ENCODE results near the gene GLI1. TPM values are rescaled to one million over a fixed set of nuclear protein-coding genes. Genes with fewer than 3 reads are reported as not detected.

Gene GLI1
- total RNA-seq, 1 donor from 2014 or later, result 5.8 TPM

DNA sequence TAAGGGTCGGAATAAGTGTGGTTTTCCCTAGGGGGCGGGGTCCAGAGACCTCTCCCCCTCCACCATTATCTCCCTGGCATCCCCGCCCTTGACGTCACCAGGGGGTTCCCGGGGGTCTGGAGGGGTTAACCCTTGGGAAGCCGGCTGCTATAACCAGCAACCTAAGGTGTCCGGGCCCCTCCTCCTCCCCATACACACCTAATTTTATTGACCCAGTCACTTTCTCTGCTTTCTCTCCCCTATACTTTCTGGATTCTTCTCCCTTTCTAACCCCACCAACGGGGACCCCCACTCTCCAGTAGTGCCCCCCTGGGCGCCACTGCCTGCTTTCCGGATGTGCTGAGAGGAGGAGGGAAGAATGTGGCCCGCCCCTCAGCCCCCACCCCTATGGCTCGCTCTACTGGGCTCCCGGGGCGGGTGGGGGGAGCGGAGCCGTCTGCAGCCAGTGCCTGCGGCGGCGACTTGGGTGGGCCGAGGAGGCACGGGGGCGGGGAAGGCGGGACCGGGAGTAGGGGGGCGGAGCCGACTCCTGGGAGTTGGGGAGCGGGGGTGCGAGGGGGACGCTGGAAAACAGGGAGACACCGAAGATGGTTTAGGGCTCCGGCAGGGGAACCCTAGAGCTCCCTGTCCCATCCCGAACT is 1.8 kb downstream of the GLI1 start:
- Histone ChIP-seq H3K4me3 (ENCODE audit: insufficient read depth, low read depth, low read length) (peak overlapping the region; percentile 82), H3K79me2 (ENCODE audit: insufficient read depth, low read length) (no peaks in the 10 kb centered on the region), H3K4me1 (ENCODE audit: insufficient read depth, low read length) (peaks cover 24% of the 10 kb centered on the region), H4K20me1 (ENCODE audit: insufficient read depth, low read length) (no peaks in the 10 kb centered on the region), H3K9ac (ENCODE audit: low read length) (peak overlapping the region; percentile 79), H3K9me3 (ENCODE audit: insufficient read depth, low read depth, low read length) (no peaks in the 10 kb centered on the region), H3K27me3 (ENCODE audit: insufficient read depth, low read length) (no peaks in the 10 kb centered on the region), H3K27ac (ENCODE audit: low read depth, low read length) (peak overlapping the region; percentile 10), H3K36me3 (ENCODE audit: insufficient read depth, low read length) (no peaks in the 10 kb centered on the region), H3K4me2 (ENCODE audit: low read length) (peak overlapping the region; percentile 99), H2AFZ (ENCODE audit: low read depth, low read length) (peak overlapping the region; percentile 85)
- Mint-ChIP-seq H3K27ac (ENCODE audit: unreplicated experiment) (peak overlapping the region; percentile 67), H3K27me3 (ENCODE audit: low read depth, unreplicated experiment) (peaks cover 28% of the 10 kb centered on the region), H3K36me3 (ENCODE audit: low read depth, unreplicated experiment) (peaks cover 13% of the 10 kb centered on the region), H3K4me1 (ENCODE audit: low read depth, unreplicated experiment) (peaks cover 22% of the 10 kb centered on the region), H3K9me3 (ENCODE audit: unreplicated experiment) (peaks cover 4% of the 10 kb centered on the region), H3K4me3 (ENCODE audit: unreplicated experiment) (peak overlapping the region; percentile 95)
- FAIRE-seq, result no peak
- peak; percentile 43 for DNase-seq (ENCODE audit: low read depth)
- TF ChIP-seq EZH2 (IDR thresholded peaks at IDR 0.05; ENCODE audit: insufficient read depth, low read length), result no peak
- TF ChIP-seq CTCF (IDR thresholded peaks at IDR 0.05; ENCODE audit: insufficient read depth, low read depth, low read length), result no peak

- DNase-seq (ENCODE audit: low read depth), result peak; percentile 21
- Mint-ChIP-seq H3K9me3 (ENCODE audit: unreplicated experiment) (peaks cover 4% of the 10 kb centered on the region), H3K27ac (ENCODE audit: unreplicated experiment) (peak overlapping the region; percentile 86), H3K4me3 (ENCODE audit: unreplicated experiment) (peak overlapping the region; percentile 95), H3K27me3 (ENCODE audit: low read depth, unreplicated experiment) (peaks cover 29% of the 10 kb centered on the region), H3K36me3 (ENCODE audit: low read depth, unreplicated experiment) (peaks cover 13% of the 10 kb centered on the region), H3K4me1 (ENCODE audit: low read depth, unreplicated experiment) (peaks cover 20% of the 10 kb centered on the region)
- H3K27ac ChIP-seq (ENCODE audit: low read depth, low read length), result peak overlapping the region; percentile 10
- H3K36me3 ChIP-seq (ENCODE audit: insufficient read depth, low read length), result no peaks in the 10 kb centered on the region
- no peak for FAIRE-seq
- H3K4me2 ChIP-seq (ENCODE audit: low read length), result peak overlapping the region; percentile 99
- H3K27me3 ChIP-seq (ENCODE audit: insufficient read depth, low read length), result no peaks in the 10 kb centered on the region
- H2AFZ ChIP-seq (ENCODE audit: low read depth, low read length), result peak overlapping the region; percentile 85
- no peak for TF ChIP-seq EZH2 (IDR thresholded peaks at IDR 0.05; ENCODE audit: insufficient read depth, low read length)
- no peak for TF ChIP-seq CTCF (IDR thresholded peaks at IDR 0.05; ENCODE audit: insufficient read depth, low read depth, low read length)
- H3K79me2 ChIP-seq (ENCODE audit: insufficient read depth, low read length), result no peaks in the 10 kb centered on the region
- H3K9ac ChIP-seq (ENCODE audit: low read length), result peak overlapping the region; percentile 79
- peak overlapping the region; percentile 82 for H3K4me3 ChIP-seq (ENCODE audit: insufficient read depth, low read depth, low read length)
- no peaks in the 10 kb centered on the region for H3K9me3 ChIP-seq (ENCODE audit: insufficient read depth, low read depth, low read length)
- peaks cover 24% of the 10 kb centered on the region for H3K4me1 ChIP-seq (ENCODE audit: insufficient read depth, low read length)
- H4K20me1 ChIP-seq (ENCODE audit: insufficient read depth, low read length), result no peaks in the 10 kb centered on the region
Measured at GRCh38 chr12:57461917-57462250, 2.3 kb downstream of the GLI1 start.

DNA sequence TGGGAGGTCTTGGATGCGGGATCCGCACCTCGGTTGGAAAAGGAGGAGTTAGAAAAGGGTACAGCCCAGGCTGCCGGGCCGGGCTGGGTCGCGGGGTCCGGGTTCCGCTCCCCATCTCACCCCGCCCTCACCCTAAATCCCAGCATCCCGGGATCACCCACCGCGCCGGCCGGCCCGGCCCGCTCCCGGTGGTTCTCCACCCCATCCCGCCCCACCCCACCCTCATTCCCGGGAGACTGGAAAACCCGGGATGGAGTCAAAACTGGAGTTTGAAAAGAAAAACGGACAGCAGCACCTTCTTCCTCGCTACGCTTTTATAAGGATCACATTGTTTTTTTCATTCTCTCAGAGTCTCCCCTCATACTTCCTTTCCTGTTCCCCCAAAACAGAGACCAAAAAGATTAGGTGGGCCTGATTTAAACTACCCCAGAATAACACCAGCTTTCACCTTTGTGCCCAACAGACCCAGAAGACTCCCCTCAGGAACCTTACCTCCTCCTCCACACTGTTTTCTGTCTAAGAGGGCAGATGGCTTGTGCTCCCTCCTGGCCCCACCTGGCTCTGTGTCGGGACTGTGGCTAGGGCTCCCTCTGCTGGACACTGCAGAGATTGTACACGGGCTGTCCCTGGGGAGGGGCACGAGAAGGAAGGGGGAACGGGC is 2.8 kb downstream of the GLI1 start:
- TF ChIP-seq CTCF (IDR thresholded peaks at IDR 0.05; ENCODE audit: insufficient read depth, low read depth, low read length), result peak; percentile 94
- TF ChIP-seq EZH2 (IDR thresholded peaks at IDR 0.05; ENCODE audit: insufficient read depth, low read length), result no peak
- Mint-ChIP-seq H3K27me3 (ENCODE audit: low read depth, unreplicated experiment) (peaks cover 34% of the 10 kb centered on the region), H3K9me3 (ENCODE audit: unreplicated experiment) (peaks cover 4% of the 10 kb centered on the region), H3K4me1 (ENCODE audit: low read depth, unreplicated experiment) (peaks cover 20% of the 10 kb centered on the region), H3K27ac (ENCODE audit: unreplicated experiment) (peak overlapping the region; percentile 94), H3K4me3 (ENCODE audit: unreplicated experiment) (peak overlapping the region; percentile 95), H3K36me3 (ENCODE audit: low read depth, unreplicated experiment) (peaks cover 13% of the 10 kb centered on the region)
- H3K9ac ChIP-seq (ENCODE audit: low read length), result peak overlapping the region; percentile 79
- peak overlapping the region; percentile 99 for H3K4me2 ChIP-seq (ENCODE audit: low read length)
- H3K4me3 ChIP-seq (ENCODE audit: insufficient read depth, low read depth, low read length), result peak overlapping the region; percentile 82
- DNase-seq (ENCODE audit: low read depth) (peak; percentile 82), FAIRE-seq (no peak)
- H3K27ac ChIP-seq (ENCODE audit: low read depth, low read length), result peak overlapping the region; percentile 21
- no peaks in the 10 kb centered on the region for H3K9me3 ChIP-seq (ENCODE audit: insufficient read depth, low read depth, low read length)
- H3K79me2 ChIP-seq (ENCODE audit: insufficient read depth, low read length), result no peaks in the 10 kb centered on the region
- peaks cover 24% of the 10 kb centered on the region for H3K4me1 ChIP-seq (ENCODE audit: insufficient read depth, low read length)
- H2AFZ ChIP-seq (ENCODE audit: low read depth, low read length), result peak overlapping the region; percentile 85
- H3K36me3 ChIP-seq (ENCODE audit: insufficient read depth, low read length), result no peaks in the 10 kb centered on the region
- H4K20me1 ChIP-seq (ENCODE audit: insufficient read depth, low read length), result no peaks in the 10 kb centered on the region
- no peaks in the 10 kb centered on the region for H3K27me3 ChIP-seq (ENCODE audit: insufficient read depth, low read length)

Data from astrocyte (in vitro differentiated cells and primary cell).